ENCODE results near the gene BCAS3.

DNA sequence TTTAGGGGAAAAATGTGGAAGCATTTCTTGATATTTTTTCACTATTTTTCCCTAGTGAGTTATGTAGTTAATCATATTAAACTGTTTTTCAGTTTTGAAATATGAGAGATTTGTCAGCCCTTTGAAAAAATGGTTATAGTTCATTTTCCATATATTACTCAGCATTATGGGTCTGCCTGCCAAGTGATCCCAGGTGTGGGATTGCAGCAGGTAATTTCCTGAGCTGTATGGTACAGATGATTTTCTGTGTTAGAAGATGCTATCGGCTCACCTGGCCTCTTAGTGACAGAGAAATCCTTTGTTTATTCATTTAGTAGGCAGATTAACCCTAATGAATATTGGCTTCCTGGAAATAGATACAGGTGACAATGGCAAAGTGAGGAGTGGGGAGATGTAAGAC, 446.9 kb downstream of the BCAS3 start:
- no peak for TF ChIP-seq TAF1 (IDR thresholded peaks at IDR 0.05; ENCODE audit: low read depth, low read length)
- TF ChIP-seq POLR2AphosphoS5 (IDR thresholded peaks at IDR 0.05; ENCODE audit: low read depth, low read length) = no peak
- TF ChIP-seq POLR2A (IDR thresholded peaks at IDR 0.05; ENCODE audit: low read depth, low read length) = no peak
- no peak for TF ChIP-seq POU2F2 (IDR thresholded peaks at IDR 0.05; ENCODE audit: low read depth, low read length)
